Activated T-helper 9 cell treated with anti-CD3 and anti-CD28 coated beads, Interleukin-2, amount 50 U/mL, for 16 hours (primary cell): ENCODE results near the gene DDC.
"Not testable (repeated sequence)": the region's sequence is repeated elsewhere in the genome, so short reads cannot be mapped to it uniquely, and the experiment has no call there.

ENCODE experiments used
- DNase-seq: peaks from one replicate; pipeline ENCODE4 v3.0.0-alpha.2; 2020; ENCODE audit warnings: low read depth

The DDC gene

GRCh38 chr7:50519350-50519749 lies 45.9 kb downstream of the DDC start:
- DNase-seq, result not testable (repeated sequence)

- no peak for DNase-seq
Observed at GRCh38 chr7:50513166-50513871, 51.9 kb downstream of the DDC start.

- no peak for DNase-seq
Observed at GRCh38 chr7:50512384-50512783, 52.8 kb downstream of the DDC start.

DNA sequence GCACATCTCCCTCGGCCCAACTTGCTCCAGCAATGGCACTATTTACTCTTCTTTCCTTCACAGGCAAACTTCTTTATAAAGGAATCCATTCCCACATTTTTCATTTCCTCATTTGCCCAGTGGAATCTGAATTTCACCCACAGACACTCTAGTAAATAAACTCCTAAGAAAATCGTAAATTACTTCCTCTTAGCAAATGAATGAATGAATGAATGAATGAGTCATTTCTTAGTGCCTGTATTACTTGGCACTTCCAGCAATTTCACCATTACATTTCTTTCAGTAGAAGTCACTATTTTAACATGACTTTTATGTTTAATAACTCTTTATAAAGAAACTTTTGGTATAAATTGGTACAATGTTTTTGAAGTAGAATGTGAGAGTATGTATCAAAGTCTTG lies 55.7 kb downstream of the DDC start:
- DNase-seq, result no peak

GRCh38 chr7:50508471-50508943 lies 56.7 kb downstream of the DDC start:
- no peak for DNase-seq

- DNase-seq, result no peak
Observed at GRCh38 chr7:50507898-50508470, 57.2 kb downstream of the DDC start.

- DNase-seq, result no peak
Observed at GRCh38 chr7:50505553-50506210, 59.5 kb downstream of the DDC start.

- DNase-seq, result no peak
Observed at GRCh38 chr7:50504646-50505546, 60.3 kb downstream of the DDC start.

DNA sequence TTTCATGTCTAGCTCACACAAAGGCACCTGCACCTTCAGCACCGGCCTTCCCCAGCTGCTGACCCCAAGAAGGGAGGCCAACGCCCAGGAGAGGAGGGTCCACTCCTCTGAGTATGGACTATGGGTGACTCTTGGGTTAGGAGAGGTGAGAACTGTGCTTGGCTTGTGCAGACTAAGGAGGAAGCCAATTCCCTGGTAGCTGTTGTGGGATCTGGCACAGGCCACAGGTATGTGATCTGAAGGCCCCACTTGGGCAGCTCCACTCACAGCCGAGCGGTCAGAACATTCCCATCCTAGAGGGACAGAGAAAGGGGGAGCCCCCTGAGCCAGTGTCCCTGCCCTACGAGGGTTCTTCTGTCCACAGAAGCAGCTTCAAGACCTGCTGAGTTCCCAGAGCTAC lies 62.3 kb downstream of the DDC start:
- no peak for DNase-seq

GRCh38 chr7:50502001-50502684 lies 63.1 kb downstream of the DDC start:
- no peak for DNase-seq

DNA sequence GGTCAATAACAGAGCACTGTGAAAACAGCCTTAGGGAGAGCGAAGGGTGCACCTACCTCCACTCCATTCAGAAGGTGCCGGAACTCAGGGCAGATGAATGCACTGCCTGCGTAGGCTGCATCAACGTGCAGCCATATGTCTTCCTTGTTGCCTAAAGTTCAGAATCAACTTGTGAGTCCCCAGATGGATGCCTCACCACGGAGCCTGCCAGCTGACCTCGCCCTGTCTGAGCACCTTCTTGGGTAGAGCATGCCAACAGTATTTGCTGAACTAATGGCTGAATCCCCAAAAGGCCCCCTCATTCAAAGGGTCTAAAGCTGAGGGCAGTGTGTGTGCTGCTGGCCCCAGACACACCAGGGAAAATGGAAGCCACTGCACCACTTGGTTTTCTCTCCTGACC lies 66.1 kb downstream of the DDC start:
- no peak for DNase-seq

- no peak for DNase-seq
Observed at GRCh38 chr7:50497968-50498367, 67.2 kb downstream of the DDC start.

DNA sequence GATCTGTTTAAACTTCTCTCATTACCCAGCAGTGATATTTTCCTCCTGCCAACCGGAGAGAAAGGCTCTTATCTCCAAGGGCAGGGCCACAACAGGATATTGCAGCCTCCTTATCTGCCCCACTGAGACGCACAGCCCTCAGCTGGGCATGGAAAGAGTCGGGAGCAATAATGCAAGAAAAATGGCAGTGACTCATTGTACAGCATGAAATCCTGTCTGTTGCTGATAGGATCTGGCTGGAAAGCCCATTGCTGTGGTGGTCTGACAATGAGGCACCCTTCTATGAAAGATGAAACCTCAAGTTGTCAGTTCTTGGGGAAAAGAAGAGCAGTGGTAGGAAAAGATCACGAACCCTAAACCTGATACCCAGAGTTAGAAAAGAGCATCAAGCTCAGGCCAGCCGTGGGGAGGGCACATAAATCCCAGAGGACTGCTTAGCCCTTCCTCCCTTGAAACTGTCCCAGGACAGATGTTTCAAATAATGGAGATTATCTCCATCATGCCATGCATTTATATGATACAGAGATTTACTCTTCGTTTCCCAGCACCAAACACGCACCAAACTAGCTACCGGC lies 68.0 kb downstream of the DDC start:
- no peak for DNase-seq

GRCh38 chr7:50496569-50496968 lies 68.6 kb downstream of the DDC start:
- DNase-seq, result no peak

GRCh38 chr7:50495746-50496145 lies 69.5 kb downstream of the DDC start:
- DNase-seq, result no peak

DNA sequence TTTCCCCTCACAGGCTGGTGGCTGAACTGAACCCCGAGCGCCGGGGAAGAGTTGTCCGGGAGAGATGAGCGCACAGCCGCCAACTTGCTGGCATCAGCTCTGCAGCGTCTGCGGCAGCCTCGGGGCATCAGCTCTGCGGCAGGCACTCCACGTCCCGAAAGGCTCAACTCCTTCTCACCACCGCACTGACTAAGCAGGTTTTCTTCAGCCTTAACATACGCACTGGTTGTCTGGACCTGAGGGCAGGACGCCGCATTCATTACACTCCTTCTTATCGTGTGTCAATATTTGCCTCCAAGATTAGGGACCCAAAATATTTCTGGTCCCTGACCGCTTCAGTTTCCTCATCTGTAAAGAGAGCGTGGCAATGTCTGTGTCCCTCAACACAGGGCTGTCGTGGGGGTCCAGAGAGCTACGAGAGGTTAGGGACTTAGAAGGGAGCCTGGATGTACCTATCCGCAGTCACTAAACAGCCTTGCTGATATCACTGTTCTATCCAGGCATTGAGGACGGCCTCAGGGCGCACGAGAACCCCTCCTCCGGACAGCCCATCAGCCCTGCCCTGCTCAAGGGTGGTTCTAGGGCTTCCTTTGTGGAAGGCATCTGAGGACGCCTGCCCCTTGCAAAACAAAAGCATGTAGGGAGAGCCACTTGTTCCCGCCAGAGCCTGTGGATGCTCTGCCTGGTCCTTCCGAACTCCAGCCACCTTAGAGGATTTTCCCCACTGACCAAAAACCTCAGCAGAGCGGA lies 72.3 kb downstream of the DDC start:
- no peak for DNase-seq

- no peak for DNase-seq
Observed at GRCh38 chr7:50491943-50492342, 73.3 kb downstream of the DDC start.

DNA sequence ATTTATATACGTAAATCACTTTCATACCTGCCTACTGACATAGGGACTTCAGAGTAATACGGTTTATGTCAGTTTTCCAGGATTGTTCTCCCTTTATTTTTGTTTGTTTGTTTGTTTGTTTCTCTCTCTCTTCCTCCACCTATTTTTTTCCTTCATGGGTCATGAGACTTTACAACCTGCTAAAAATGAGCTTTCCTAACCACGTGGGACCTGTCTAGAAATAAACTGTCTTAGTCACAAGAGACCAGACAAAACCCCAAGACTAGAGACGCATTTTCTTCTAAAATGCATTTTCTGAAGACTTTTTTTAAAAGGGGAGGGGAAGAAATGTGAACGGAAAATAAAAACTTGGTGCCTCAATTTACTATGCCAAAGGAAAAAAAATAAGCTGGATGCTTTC lies 74.0 kb downstream of the DDC start:
- DNase-seq, result no peak

GRCh38 chr7:50488379-50488778 lies 76.8 kb downstream of the DDC start:
- no peak for DNase-seq

- no peak for DNase-seq
Observed at GRCh38 chr7:50486512-50486911, 78.7 kb downstream of the DDC start.

- DNase-seq, result no peak
Observed at GRCh38 chr7:50481867-50482266, 83.3 kb downstream of the DDC start.
